Measurements from ENCODE around the gene TTC7B.

GRCh38 chr14:90722590-90722989, 93.6 kb downstream of the TTC7B start:
- TF ChIP-seq YY1 (IDR thresholded peaks at IDR 0.05; ENCODE audit: insufficient read depth, insufficient read length) (no peak), SUZ12 (IDR thresholded peaks at IDR 0.05; ENCODE audit: extremely low read depth, insufficient read depth, insufficient read length) (no peak), ZNF274 (IDR thresholded peaks at IDR 0.05; ENCODE audit: low read depth, low read length) (no peak)

Measured in NT2/D1 (cell line).